HepG2 (cell line): ENCODE measurements around the gene UBAC2. TPM values are rescaled to one million over a fixed set of nuclear protein-coding genes. Genes with fewer than 3 reads are reported as not detected.

ENCODE experiments used
- ATAC-seq: fragments of 200-7000 bp; cut with Tn5 transposase; 3 replicates; pipeline ENCODE4 v1.9.1; 2020; ENCODE audit warnings: mild to moderate bottlenecking, moderate library complexity
- BruUV-seq: library from RNA; stranded (reverse); fragments of 400-500 nt; replicated peaks from 2 replicates; lab custom pipeline; 2021; lab: Mats Ljungman, UMichigan
- CTCF ChIA-PET: fragments of 300-600 bp; formaldehyde crosslinking; extraction: SDS; loops from one replicate; lab custom pipeline; 2021; ENCODE audit warnings: low total read pairs, inconsistent platforms, low intra/inter-chr PET ratio; lab: Yijun Ruan, JAX
- POLR2A ChIA-PET: fragments of 350-600 bp; sonication (Branson Sonifier 250); formaldehyde crosslinking; loops from one replicate; lab custom pipeline; 2020; ENCODE audit warnings: antibody characterized with exemption, inconsistent platforms; lab: Yijun Ruan, JAX
- DNase-seq: peaks from one replicate; pipeline ENCODE4 v3.0.0-alpha.2; 2015; ENCODE audit warnings: low spot score
- FAIRE-seq: peaks from 3 replicates; lab custom pipeline; 2011; peaks lifted over from hg19 to GRCh38; lab: Jason Lieb, UNC
- H2AFZ ChIP-seq: one replicate; pipeline ENCODE4 v1.6.1; 2011; ENCODE audit warnings: low read length, inconsistent platforms
- H3K27ac ChIP-seq: fragments of 300-600 bp; 3 replicates; pipeline ENCODE4 v1.8.0; 2011; ENCODE audit warnings: mixed run types, mild to moderate bottlenecking, mixed read lengths, low read length, inconsistent platforms; ENCODE audit not compliant: insufficient read depth; ENCODE audit errors: extremely low read length
- H3K27me3 ChIP-seq, 2 experiments: fragments of 200-600 bp in 1 of 2; 2 replicates in 1 of 2; 3 replicates in 1 of 2; pipeline versions ENCODE4 v1.6.0 to v1.8.0; 2011; ENCODE audit warnings: low read length in 2 of 2, mild to moderate bottlenecking in 2 of 2, moderate library complexity in 2 of 2, inconsistent platforms in 1 of 2; ENCODE audit not compliant: insufficient read depth in 2 of 2, control insufficient read depth in 1 of 2
- H3K36me3 ChIP-seq, 2 experiments: fragments of 200-600 bp in 1 of 2; replicated peaks in 1 of 2; 2 replicates in 1 of 2; 3 replicates in 1 of 2; pipeline versions ENCODE4 v1.5.1 to v1.8.0; 2011; ENCODE audit warnings: low read length in 2 of 2, inconsistent platforms in 1 of 2; ENCODE audit not compliant: insufficient read depth in 2 of 2, control insufficient read depth in 1 of 2
- H3K4me1 ChIP-seq: 2 replicates; pipeline ENCODE4 v1.5.1; 2012; ENCODE audit warnings: low read length, inconsistent platforms; ENCODE audit not compliant: insufficient read depth
- H3K4me2 ChIP-seq: 2 replicates; pipeline ENCODE4 v1.6.0; 2011; ENCODE audit warnings: low read depth, low read length, inconsistent platforms
- H3K4me3 ChIP-seq, 3 experiments: fragments of 200-600 bp in 1 of 3; sonication (generic), shearing (Covaris generic) in 1 of 3; replicated peaks in 1 of 3; 2 replicates each; pipeline ENCODE4 v1.5.1; 2011 to 2016; ENCODE audit warnings: low read length in 3 of 3, inconsistent platforms in 2 of 3, low read depth in 2 of 3, mild to moderate bottlenecking in 2 of 3, control low read depth in 1 of 3, mixed read lengths in 1 of 3; ENCODE audit not compliant: insufficient read depth in 1 of 3
- H3K79me2 ChIP-seq: one replicate; pipeline ENCODE4 v1.6.1; 2011; ENCODE audit warnings: low read length, inconsistent platforms; ENCODE audit not compliant: insufficient read depth
- H3K9ac ChIP-seq: 2 replicates; pipeline ENCODE4 v1.6.0; 2011; ENCODE audit warnings: mild to moderate bottlenecking, low read depth, low read length, inconsistent platforms; ENCODE audit not compliant: insufficient read depth
- H3K9me3 ChIP-seq: 2 replicates; pipeline ENCODE4 v1.5.1; 2012; ENCODE audit warnings: mild to moderate bottlenecking, low read length
- H4K20me1 ChIP-seq: 2 replicates; pipeline ENCODE4 v1.6.0; 2011; ENCODE audit warnings: inconsistent platforms, mild to moderate bottlenecking, low read length, moderate library complexity; ENCODE audit not compliant: insufficient read depth
- CHCHD3 ChIP-seq: sonication (generic); formaldehyde crosslinking; IDR thresholded peaks from 2 replicates; pipeline ENCODE4 v1.8.0; 2022; ENCODE audit warnings: mild to moderate bottlenecking, missing genetic modification reagents, moderate library complexity
- GZF1 ChIP-seq: sonication (generic); formaldehyde crosslinking; IDR thresholded peaks from 2 replicates; pipeline ENCODE4 v1.5.1; 2020; ENCODE audit warnings: mild to moderate bottlenecking, missing genetic modification reagents
- HMG20B ChIP-seq: conservative IDR thresholded peaks from 2 replicates; pipeline ENCODE4 v1.6.1; 2016; ENCODE audit warnings: missing genetic modification reagents, missing compliant biosample characterization
- MAFK ChIP-seq, 2 experiments: IDR thresholded peaks in 1 of 2; conservative IDR thresholded peaks in 1 of 2; 2 replicates each; pipeline ENCODE4 v1.6.1; 2011; ENCODE audit warnings: improper control_type of control experiment in 2 of 2, low read length in 2 of 2
- MEIS2 ChIP-seq: sonication (generic); formaldehyde crosslinking; IDR thresholded peaks from 2 replicates; pipeline ENCODE4 v1.9.0; 2021; ENCODE audit warnings: mild to moderate bottlenecking, missing genetic modification reagents
- NCOA1 ChIP-seq: sonication (generic); formaldehyde crosslinking; IDR thresholded peaks from 2 replicates; pipeline ENCODE4 v1.9.0; 2021; ENCODE audit warnings: missing genetic modification reagents
- NFE2L1 ChIP-seq: sonication (generic); formaldehyde crosslinking; IDR thresholded peaks from 2 replicates; pipeline ENCODE4 v1.4.0; 2020; ENCODE audit warnings: missing genetic modification reagents, mild to moderate bottlenecking, borderline replicate concordance
- PBX2 ChIP-seq: IDR thresholded peaks from 2 replicates; pipeline ENCODE4 v1.6.1; 2016; ENCODE audit warnings: control low read depth
- PHF5A ChIP-seq: IDR thresholded peaks from one replicate; pipeline ENCODE4 v1.6.1; 2018; ENCODE audit warnings: low read depth, missing genetic modification reagents; ENCODE audit not compliant: unreplicated experiment
- THAP8 ChIP-seq: sonication (generic); formaldehyde crosslinking; IDR thresholded peaks from 2 replicates; pipeline ENCODE4 v1.5.1; 2020; ENCODE audit warnings: missing genetic modification reagents, mild to moderate bottlenecking, borderline replicate concordance
- ZNF446 ChIP-seq: sonication (generic); formaldehyde crosslinking; IDR thresholded peaks from 2 replicates; pipeline ENCODE4 v1.5.0; 2020; ENCODE audit warnings: mild to moderate bottlenecking, missing genetic modification reagents
- ZNF749 ChIP-seq: sonication (generic); formaldehyde crosslinking; IDR thresholded peaks from 2 replicates; pipeline ENCODE4 v1.8.0; 2022; ENCODE audit warnings: mild to moderate bottlenecking, missing genetic modification reagents, moderate library complexity, borderline replicate concordance
- ZNF790 ChIP-seq: sonication (generic); formaldehyde crosslinking; IDR thresholded peaks from 2 replicates; pipeline ENCODE4 v1.8.0; 2022; ENCODE audit warnings: missing genetic modification reagents, mild to moderate bottlenecking, borderline replicate concordance
- WGBS: methylation state at CpG from one replicate; pipeline ENCODE4 v1.1.6; 2017; ENCODE audit warnings: low lambda C conversion rate; 5-methylcytosine and 5-hydroxymethylcytosine counted together
- in situ Hi-C: cut with HindIII; loops from 2 replicates; pipeline ENCODE4 v1.10.0; 2017; ENCODE audit warnings: low pct_unique_long_range_greater_than_20kb; ENCODE audit not compliant: extremely low pct_ligation_motif_present
- intact Hi-C: fragments of 100-400 bp; cut with micrococcal nuclease; formaldehyde crosslinking; loops from one replicate; pipeline ENCODE4 v1.10.0; 2022; ENCODE audit not compliant: unreplicated experiment
- polyA plus RNA-seq, 8 experiments: library from polyadenylated mRNA; depleted of rRNA in 3 of 8; stranded (reverse) in 7 of 8; unstranded in 1 of 8; fragments of >200 nt; fragmentation: Illumina TruSeq in 4 of 8; extraction: Trizol in 4 of 8; gene quantifications; 2 replicates each; pipeline versions ENCODE4 v1.2.1 to v1.2.3, GENCODE V29; 2011 to 2016; ENCODE audit warnings: low read depth in 4 of 8, missing spikeins in 1 of 8, mixed read lengths in 1 of 8; ENCODE audit not compliant: insufficient read depth in 1 of 8
- total RNA-seq, 5 experiments: library from RNA; depleted of rRNA; stranded (reverse); fragments of >200 nt; fragmentation: Illumina TruSeq; extraction: Trizol; gene quantifications; 2 replicates each; pipeline ENCODE4 v1.2.3, GENCODE V29; 2016; ENCODE audit warnings: low read depth in 1 of 5

UBAC2 gene
- total and polyA plus RNA-seq, 2 of the 13 experiments (the other 11 are each of a cell fraction or from before 2014, with no cell fraction given) = 61.3 to 80.8 TPM

- TF ChIP-seq ZNF790 (CRISPR knock-in tag) (0 out of 2 replicates have a peak, but pooled peaks have one; percentile 5), GZF1 (CRISPR knock-in tag) (no peak), NFE2L1 (CRISPR knock-in tag) (0 out of 2 replicates have a peak, but pooled peaks have one; percentile 48), PHF5A (CRISPR knock-in tag) (no peak), CHCHD3 (no peak), NCOA1 (CRISPR knock-in tag) (peak; percentile 33; the same call in 1 of the 2 replicates), HMG20B (no peak)
Observed at GRCh38 chr13:99199541-99200431, 868 bp upstream of the UBAC2 start (continued).

- TF ChIP-seq MAFK (conservative IDR thresholded peaks at IDR 0.05 in 1 of 2, IDR thresholded peaks at IDR 0.05 in 1 of 2; ENCODE audit: low read length in 2 of 2) (no peak), PBX2 (CRISPR knock-in tag) (no peak), ZNF749 (CRISPR knock-in tag) (no peak), ZNF446 (CRISPR knock-in tag) (no peak), GZF1 (CRISPR knock-in tag) (no peak), MEIS2 (no peak), THAP8 (no peak)
- TF ChIP-seq, all 625 proteins: peak for 0
- POLR2A ChIA-PET = no interaction called here
- Histone ChIP-seq H3K27me3 (no peaks in the 10 kb centered on the region), H3K27ac (no peak overlapping the region), H3K36me3 (peaks cover 6 to 10% of the 10 kb centered on the region in 2 experiments; a peak in 2 of 5 replicates), H3K4me1 (peaks cover 35% of the 10 kb centered on the region), H2AFZ (no peak overlapping the region), H4K20me1 (0 out of 2 replicates have a peak, but pooled peaks cover 4% of the 10 kb centered on the region), H3K9ac (no peak overlapping the region), H3K9me3 (no peaks in the 10 kb centered on the region), H3K4me2 (no peak overlapping the region), H3K4me3 (no peak overlapping the region), H3K79me2 (peaks cover 68% of the 10 kb centered on the region)
- FAIRE-seq = no peak
- CTCF ChIA-PET = no interaction called here
- 95% methylated on average over 9 of the region's 9 CpGs for WGBS
- BruUV-seq = no TSS peak
- no peak for DNase-seq
- ATAC-seq = no peak
- intact Hi-C loops = loop anchor here (5.0 kb wide), 1 partner anchor 293 kb away; no protein-coding TSS in a partner anchor
- in situ Hi-C loops = no loop called here
Observed at GRCh38 chr13:99203601-99204579, 3.2 kb downstream of the UBAC2 start.
